ENCODE measurements around the gene PRIMA1. TPM values are rescaled to one million over a fixed set of nuclear protein-coding genes. Genes with fewer than 3 reads are reported as not detected.

Gene PRIMA1
- total and polyA plus RNA-seq, 9 of the 15 experiments (the other 6 are each of a cell fraction or from before 2014, with no cell fraction given) = not detected

DNA sequence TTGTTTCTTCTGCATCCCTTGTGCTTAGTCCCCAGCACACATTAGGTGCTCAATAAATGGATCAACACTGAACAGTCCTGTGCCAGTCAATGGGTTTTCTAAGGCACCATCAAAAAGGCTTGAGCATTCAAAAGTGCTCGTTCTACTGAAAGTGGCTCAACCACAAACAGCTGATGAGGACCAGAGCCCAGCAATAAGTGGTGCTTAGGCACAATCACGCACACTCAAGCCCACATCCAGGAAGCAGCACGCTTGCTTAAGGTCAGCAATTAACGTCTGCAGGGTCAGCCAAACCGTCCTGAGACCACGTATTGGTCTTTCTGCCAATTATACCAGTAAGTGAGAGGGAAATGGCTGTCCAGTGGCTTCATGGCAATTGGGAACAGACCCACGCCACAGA, 56.5 kb downstream of the PRIMA1 start (continued):
- TF ChIP-seq, protein P1, sequence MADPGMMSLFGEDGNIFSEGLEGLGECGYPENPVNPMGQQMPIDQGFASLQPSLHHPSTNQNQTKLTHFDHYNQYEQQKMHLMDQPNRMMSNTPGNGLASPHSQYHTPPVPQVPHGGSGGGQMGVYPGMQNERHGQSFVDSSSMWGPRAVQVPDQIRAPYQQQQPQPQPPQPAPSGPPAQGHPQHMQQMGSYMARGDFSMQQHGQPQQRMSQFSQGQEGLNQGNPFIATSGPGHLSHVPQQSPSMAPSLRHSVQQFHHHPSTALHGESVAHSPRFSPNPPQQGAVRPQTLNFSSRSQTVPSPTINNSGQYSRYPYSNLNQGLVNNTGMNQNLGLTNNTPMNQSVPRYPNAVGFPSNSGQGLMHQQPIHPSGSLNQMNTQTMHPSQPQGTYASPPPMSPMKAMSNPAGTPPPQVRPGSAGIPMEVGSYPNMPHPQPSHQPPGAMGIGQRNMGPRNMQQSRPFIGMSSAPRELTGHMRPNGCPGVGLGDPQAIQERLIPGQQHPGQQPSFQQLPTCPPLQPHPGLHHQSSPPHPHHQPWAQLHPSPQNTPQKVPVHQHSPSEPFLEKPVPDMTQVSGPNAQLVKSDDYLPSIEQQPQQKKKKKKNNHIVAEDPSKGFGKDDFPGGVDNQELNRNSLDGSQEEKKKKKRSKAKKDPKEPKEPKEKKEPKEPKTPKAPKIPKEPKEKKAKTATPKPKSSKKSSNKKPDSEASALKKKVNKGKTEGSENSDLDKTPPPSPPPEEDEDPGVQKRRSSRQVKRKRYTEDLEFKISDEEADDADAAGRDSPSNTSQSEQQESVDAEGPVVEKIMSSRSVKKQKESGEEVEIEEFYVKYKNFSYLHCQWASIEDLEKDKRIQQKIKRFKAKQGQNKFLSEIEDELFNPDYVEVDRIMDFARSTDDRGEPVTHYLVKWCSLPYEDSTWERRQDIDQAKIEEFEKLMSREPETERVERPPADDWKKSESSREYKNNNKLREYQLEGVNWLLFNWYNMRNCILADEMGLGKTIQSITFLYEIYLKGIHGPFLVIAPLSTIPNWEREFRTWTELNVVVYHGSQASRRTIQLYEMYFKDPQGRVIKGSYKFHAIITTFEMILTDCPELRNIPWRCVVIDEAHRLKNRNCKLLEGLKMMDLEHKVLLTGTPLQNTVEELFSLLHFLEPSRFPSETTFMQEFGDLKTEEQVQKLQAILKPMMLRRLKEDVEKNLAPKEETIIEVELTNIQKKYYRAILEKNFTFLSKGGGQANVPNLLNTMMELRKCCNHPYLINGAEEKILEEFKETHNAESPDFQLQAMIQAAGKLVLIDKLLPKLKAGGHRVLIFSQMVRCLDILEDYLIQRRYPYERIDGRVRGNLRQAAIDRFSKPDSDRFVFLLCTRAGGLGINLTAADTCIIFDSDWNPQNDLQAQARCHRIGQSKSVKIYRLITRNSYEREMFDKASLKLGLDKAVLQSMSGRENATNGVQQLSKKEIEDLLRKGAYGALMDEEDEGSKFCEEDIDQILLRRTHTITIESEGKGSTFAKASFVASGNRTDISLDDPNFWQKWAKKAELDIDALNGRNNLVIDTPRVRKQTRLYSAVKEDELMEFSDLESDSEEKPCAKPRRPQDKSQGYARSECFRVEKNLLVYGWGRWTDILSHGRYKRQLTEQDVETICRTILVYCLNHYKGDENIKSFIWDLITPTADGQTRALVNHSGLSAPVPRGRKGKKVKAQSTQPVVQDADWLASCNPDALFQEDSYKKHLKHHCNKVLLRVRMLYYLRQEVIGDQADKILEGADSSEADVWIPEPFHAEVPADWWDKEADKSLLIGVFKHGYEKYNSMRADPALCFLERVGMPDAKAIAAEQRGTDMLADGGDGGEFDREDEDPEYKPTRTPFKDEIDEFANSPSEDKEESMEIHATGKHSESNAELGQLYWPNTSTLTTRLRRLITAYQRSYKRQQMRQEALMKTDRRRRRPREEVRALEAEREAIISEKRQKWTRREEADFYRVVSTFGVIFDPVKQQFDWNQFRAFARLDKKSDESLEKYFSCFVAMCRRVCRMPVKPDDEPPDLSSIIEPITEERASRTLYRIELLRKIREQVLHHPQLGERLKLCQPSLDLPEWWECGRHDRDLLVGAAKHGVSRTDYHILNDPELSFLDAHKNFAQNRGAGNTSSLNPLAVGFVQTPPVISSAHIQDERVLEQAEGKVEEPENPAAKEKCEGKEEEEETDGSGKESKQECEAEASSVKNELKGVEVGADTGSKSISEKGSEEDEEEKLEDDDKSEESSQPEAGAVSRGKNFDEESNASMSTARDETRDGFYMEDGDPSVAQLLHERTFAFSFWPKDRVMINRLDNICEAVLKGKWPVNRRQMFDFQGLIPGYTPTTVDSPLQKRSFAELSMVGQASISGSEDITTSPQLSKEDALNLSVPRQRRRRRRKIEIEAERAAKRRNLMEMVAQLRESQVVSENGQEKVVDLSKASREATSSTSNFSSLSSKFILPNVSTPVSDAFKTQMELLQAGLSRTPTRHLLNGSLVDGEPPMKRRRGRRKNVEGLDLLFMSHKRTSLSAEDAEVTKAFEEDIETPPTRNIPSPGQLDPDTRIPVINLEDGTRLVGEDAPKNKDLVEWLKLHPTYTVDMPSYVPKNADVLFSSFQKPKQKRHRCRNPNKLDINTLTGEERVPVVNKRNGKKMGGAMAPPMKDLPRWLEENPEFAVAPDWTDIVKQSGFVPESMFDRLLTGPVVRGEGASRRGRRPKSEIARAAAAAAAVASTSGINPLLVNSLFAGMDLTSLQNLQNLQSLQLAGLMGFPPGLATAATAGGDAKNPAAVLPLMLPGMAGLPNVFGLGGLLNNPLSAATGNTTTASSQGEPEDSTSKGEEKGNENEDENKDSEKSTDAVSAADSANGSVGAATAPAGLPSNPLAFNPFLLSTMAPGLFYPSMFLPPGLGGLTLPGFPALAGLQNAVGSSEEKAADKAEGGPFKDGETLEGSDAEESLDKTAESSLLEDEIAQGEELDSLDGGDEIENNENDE (IDR thresholded peaks at IDR 0.05; ENCODE audit: low read depth, low read length) = no peak
- TF ChIP-seq UBTF (IDR thresholded peaks at IDR 0.05; ENCODE audit: borderline replicate concordance in 1 of 2, low read depth in 2 of 2, low read length in 2 of 2) = no peak
- no peak for TF ChIP-seq ZNF197 (CRISPR knock-in tag; IDR thresholded peaks at IDR 0.05; ENCODE audit: low read depth)
- TF ChIP-seq ZNF217 (CRISPR knock-in tag; IDR thresholded peaks at IDR 0.05) = no peak
- no peak for TF ChIP-seq TAL1 (IDR thresholded peaks at IDR 0.05)
- TF ChIP-seq TFE3 (CRISPR knock-in tag; IDR thresholded peaks at IDR 0.05) = no peak
- no peak for TF ChIP-seq MEF2D (tag; conservative IDR thresholded peaks at IDR 0.05; ENCODE audit: low read depth)
- TF ChIP-seq ATF7 (IDR thresholded peaks at IDR 0.05) = no peak
